Measurements from ENCODE around the gene LAMP2. TPM values are rescaled to one million over a fixed set of nuclear protein-coding genes. Genes with fewer than 3 reads are reported as not detected.
A peak's percentile ranks its signal among the peaks of the same experiment; 100 is the strongest.
"Not testable (repeated sequence)": the region's sequence is repeated elsewhere in the genome, so short reads cannot be mapped to it uniquely, and the experiment has no call there.

LAMP2 gene
- total and polyA plus RNA-seq, 9 of the 15 experiments (the other 6 are each of a cell fraction or from before 2014, with no cell fraction given) = 22.3 to 77.7 (median 48.6) TPM

DNA sequence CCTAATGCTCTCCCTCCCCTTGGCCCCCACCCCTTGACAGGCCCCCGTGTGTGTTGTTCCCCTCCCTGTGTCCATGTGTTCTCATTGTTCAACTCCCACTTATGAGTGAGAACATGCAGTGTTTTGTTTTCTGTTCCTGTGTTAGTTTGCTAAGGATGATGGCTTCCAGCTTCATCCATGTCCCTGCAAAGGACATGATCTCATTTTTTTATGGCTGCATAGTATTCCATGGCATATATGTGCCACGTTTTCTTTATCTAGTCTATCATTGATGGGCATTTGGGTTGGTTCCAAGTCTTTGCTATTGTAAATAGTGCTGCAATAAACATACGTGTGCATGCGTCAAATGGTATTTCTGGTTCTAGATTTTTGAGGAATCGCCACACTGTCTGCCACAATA is 561 bp upstream of the LAMP2 start:
- 75% methylated on average over 4 of the region's 5 CpGs for WGBS (ENCODE audit: insufficient coverage, low coverage, missing lambda C conversion rate)
- peak; percentile 11 for ATAC-seq
- FAIRE-seq = not testable (repeated sequence)

DNA sequence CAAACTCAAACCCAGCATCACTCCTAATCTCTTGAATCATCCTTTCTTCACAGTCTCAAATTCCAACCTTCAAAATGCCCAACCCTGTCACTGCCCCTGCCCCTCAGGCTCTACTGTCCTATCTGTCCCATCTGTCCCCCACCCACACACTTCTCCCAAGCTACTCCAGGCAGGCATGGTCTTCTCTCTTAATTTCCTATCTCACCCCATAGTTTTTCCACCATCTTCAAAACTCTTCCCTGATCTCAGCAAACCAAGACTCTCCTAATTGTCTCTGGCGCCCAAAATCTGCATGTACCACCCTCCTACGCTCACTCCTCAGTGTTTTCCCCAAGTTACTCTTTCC is 644 bp downstream of the LAMP2 start:
- in situ Hi-C loops (cut with MboI) = no loop called here

More for the DNA sequence above, 561 bp upstream of the LAMP2 start:
- H3K36me3 ChIP-seq (ENCODE audit: control insufficient read depth, insufficient read depth, low read length); H3K9ac ChIP-seq (ENCODE audit: insufficient read depth in 1 of 2, low read depth in 2 of 2, low read length in 2 of 2); in situ Hi-C loops (cut with MboI); H3K4me3 ChIP-seq; H4K20me1 ChIP-seq (replicated peaks; ENCODE audit: control insufficient read depth, insufficient read depth, low read length); H3K27me3 ChIP-seq (ENCODE audit: control insufficient read depth in 2 of 2, insufficient read depth in 2 of 2, low read length in 2 of 2); H3K27ac ChIP-seq (ENCODE audit: extremely low read depth, low read depth, low read length); H3K4me2 ChIP-seq (ENCODE audit: insufficient read depth, low read length); DNase-seq (ENCODE audit: extremely low read depth in 1 of 4, low spot score in 3 of 4); H2AFZ ChIP-seq (ENCODE audit: low read depth, low read length); BruUV-seq (replicated peaks); CTCF ChIA-PET (ENCODE audit: low intra/inter-chr PET ratio); H3K9me3 ChIP-seq (replicated peaks; ENCODE audit: control insufficient read depth, insufficient read depth, low read depth, low read length); H3K9me1 ChIP-seq (ENCODE audit: control insufficient read depth, insufficient read depth, low read length); H3K4me1 ChIP-seq (replicated peaks in 1 of 2; ENCODE audit: control insufficient read depth in 2 of 2, insufficient read depth in 2 of 2, low read length in 2 of 2): not testable (repeated sequence)
- POLR2A ChIA-PET = interaction anchor here (1.1 to 1.2 kb wide), 2 partner anchors 23 to 89 kb away, joined by 3 to 6 read pairs; no protein-coding TSS in a partner anchor
- peak; percentile 73 for TF ChIP-seq ZNF146 (CRISPR knock-in tag; IDR thresholded peaks at IDR 0.05; ENCODE audit: unreplicated experiment)
- H3K79me2 ChIP-seq (ENCODE audit: control insufficient read depth, insufficient read depth, low read length) = peaks cover 38% of the 10 kb centered on the region
- intact Hi-C loops (cut with micrococcal nuclease) = loop anchor here (5.0 kb wide), 1 partner anchor 102 kb away; no protein-coding TSS in a partner anchor

More for the DNA sequence above, 644 bp downstream of the LAMP2 start:
- H3K9me1 ChIP-seq (ENCODE audit: control insufficient read depth, insufficient read depth, low read length) = no peaks in the 10 kb centered on the region
- no peaks in the 10 kb centered on the region; the same call in 2 of the 3 replicates for H3K36me3 ChIP-seq (ENCODE audit: control insufficient read depth, insufficient read depth, low read length)
- FAIRE-seq = peak; percentile 42
- peak overlapping the region; percentile 84 to 93 for H3K9ac ChIP-seq (ENCODE audit: insufficient read depth in 1 of 2, low read depth in 2 of 2, low read length in 2 of 2)
- peaks cover 50% of the 10 kb centered on the region for H3K79me2 ChIP-seq (ENCODE audit: control insufficient read depth, insufficient read depth, low read length)
- H3K27ac ChIP-seq (ENCODE audit: extremely low read depth, low read depth, low read length) = peak overlapping the region; percentile 91
- POLR2A ChIA-PET = interaction anchor here (0.5 to 1.2 kb wide), 4 partner anchors 11 to 93 kb away, joined by 3 to 6 read pairs (median 4); no protein-coding TSS in a partner anchor
- peak overlapping the region; percentile 93 for H3K4me2 ChIP-seq (ENCODE audit: insufficient read depth, low read length)
- BruUV-seq (replicated peaks) = no TSS peak
- DNase-seq (ENCODE audit: extremely low read depth in 1 of 4, low spot score in 3 of 4) = peak in 2 of 4 experiments; percentile 14 to 15
- peak overlapping the region; percentile 98 for H3K4me3 ChIP-seq
- TF ChIP-seq EGR1 (conservative IDR thresholded peaks at IDR 0.05) (peak; percentile 77), TSC22D4 (tag; IDR thresholded peaks at IDR 0.05) (no peak), SMARCA4 (IDR thresholded peaks at IDR 0.05) (0 out of 2 replicates have a peak, but pooled peaks have one; percentile 16), HNRNPLL (IDR thresholded peaks at IDR 0.05; ENCODE audit: low read depth, low read length, poor library complexity, severe bottlenecking) (peak; percentile 79)
- WGBS (ENCODE audit: insufficient coverage, low coverage, missing lambda C conversion rate) = no CpG with 5 or more reads among the region's 2 CpGs
- no peaks in the 10 kb centered on the region for H4K20me1 ChIP-seq (replicated peaks; ENCODE audit: control insufficient read depth, insufficient read depth, low read length)
- H3K4me1 ChIP-seq (replicated peaks in 1 of 2; ENCODE audit: control insufficient read depth in 2 of 2, insufficient read depth in 2 of 2, low read length in 2 of 2) = peaks cover 8 to 13% of the 10 kb centered on the region in 2 experiments; a peak in 3 of 5 replicates
- no peaks in the 10 kb centered on the region for H3K27me3 ChIP-seq (ENCODE audit: control insufficient read depth in 2 of 2, insufficient read depth in 2 of 2, low read length in 2 of 2)
- H3K9me3 ChIP-seq (replicated peaks; ENCODE audit: control insufficient read depth, insufficient read depth, low read depth, low read length) = no peaks in the 10 kb centered on the region
- CTCF ChIA-PET (ENCODE audit: low intra/inter-chr PET ratio) = no interaction called here
- ATAC-seq = no peak
- peak overlapping the region; percentile 87 for H2AFZ ChIP-seq (ENCODE audit: low read depth, low read length)
- intact Hi-C loops (cut with micrococcal nuclease) = loop anchor here (5.0 kb wide), 1 partner anchor 101 kb away; no protein-coding TSS in a partner anchor

All from K562 (cell line).